Head of caudate nucleus (tissue), 42 donors: Measurements from ENCODE around the gene RORB.
A peak's percentile ranks its signal among the peaks of the same experiment; 100 is the strongest.
"Not testable (repeated sequence)": the region's sequence is repeated elsewhere in the genome, so short reads cannot be mapped to it uniquely, and the experiment has no call there.

Experiments
- DNase-seq, 42 donors: peaks; one replicate each; pipeline versions ENCODE4 v3.0.0 to v3.0.0-alpha.2; 2020 to 2021; ENCODE audit warnings: mixed read lengths in 7 of 42
- intact Hi-C: fragments of 100-400 bp; cut with DNase I; formaldehyde crosslinking; loops from one replicate; pipeline ENCODE4 v1.15.0; 2022

Gene RORB

DNA sequence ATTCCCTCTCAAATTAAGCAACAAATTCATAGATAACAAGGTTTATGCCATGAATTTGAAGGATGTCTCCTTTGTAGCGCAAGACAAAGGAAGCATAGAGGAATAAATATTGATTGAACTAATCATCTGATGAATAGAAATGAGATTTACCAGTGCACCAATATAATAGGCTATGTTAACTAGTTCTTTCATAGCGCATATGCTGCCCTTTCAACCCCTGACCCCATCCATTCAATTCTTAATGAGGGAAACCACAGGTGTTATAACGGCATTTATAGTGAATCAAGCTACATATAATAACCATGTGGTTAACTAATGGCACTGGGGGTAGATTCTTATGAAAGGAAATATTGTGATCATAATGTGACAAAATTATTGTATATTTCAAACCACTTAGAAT is 6.5 kb downstream of the RORB start:
- intact Hi-C loops = no loop called here

DNA sequence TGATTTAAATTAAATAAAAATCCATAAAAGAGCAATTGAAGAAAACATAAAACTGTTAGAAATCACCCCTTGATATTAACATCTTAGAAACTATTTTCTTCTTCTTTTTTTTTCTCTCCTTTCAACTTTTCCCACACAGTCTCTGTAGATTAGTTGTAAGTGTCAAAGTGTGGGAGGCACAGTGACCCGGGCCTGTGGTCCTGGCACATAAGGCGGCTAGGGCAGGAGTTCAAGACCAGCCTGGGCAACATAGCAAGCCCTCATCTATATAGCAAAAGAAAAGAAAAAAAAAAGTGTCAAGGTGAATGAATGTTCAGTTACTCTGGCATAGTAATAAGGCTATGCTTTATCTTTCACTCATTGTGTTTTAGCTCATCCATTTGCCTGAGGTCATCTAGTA is 14.2 kb downstream of the RORB start:
- no peak for DNase-seq
- intact Hi-C loops = no loop called here

More for the DNA sequence above, 6.5 kb downstream of the RORB start:
- no peak for DNase-seq

DNA sequence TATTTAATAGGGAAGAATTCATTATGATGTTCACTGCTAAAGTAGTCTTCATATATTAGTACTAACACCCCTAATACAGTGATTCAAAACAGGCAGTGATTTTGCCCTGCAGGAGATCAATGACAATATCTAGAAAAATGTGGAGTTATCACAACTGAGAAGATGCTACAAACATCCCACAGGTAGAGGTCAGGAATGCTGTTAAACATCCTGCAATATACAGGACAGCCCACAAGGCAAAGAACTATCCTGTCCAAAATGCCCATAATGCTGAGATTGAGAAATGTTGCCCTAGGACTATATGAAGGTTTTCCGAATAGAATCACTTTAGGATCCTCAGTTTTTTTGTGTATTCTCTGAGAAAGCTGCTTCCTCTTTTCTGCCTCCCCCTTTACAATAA is 15.3 kb downstream of the RORB start:
- DNase-seq = no peak
- intact Hi-C loops = no loop called here

DNA sequence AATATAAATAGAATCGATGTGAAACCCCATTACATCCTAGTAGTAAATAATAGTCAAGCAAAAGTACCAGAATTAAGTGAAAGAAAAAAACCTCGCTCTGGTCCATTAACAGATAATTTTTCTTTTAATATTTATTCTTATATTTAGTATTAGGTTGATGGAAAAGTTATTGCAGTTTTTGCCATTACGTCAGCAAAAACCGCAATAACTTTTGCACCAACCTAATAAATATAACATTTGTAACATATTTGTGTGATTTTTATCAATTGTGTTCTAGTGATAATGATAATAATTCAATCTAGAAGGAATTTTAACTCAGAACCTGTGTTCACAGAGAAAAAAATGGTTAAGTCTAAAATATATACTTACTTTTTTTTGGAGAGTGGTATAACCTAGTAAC is 16.1 kb downstream of the RORB start:
- no peak for DNase-seq
- intact Hi-C loops = no loop called here

DNA sequence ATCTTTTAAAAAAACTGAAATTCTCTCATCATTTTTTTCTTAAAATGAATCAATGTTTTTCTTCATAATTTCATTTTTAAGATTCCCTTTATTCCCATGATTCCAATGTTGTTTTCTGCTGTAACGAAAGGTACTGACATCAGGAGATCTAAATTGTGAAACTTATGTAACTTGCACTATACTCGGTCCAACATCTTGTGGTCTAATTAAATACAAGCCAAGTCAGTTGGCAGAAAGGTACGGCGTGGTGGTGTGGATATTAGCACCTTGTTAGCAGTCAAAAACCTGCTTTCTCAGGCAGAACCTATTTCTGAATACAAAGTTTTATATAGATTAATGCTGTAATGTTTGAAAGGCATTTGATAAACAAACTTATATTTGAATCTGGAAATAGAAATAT is 20.1 kb downstream of the RORB start:
- intact Hi-C loops = no loop called here

DNA sequence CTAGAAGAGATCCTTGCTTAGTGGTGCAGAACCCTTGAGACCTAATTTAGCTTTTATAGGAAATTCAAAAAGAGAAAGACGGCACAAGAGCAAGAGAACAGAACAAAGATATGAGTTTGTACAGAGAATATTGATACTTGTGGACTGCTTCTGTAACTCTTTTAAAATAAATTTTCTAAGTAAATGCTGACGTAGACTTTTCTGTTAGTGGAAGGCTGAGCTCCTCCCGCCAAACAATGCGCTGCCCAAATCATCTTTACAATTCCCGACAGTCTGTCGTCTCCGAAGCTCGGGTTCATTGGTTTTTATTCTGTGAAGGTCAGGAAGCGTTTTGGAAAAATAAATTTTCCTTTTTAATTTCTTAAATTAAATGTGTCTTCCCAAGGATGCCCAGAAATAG is 22.3 kb downstream of the RORB start:
- intact Hi-C loops = no loop called here
- DNase-seq = no peak

More for the DNA sequence above, 20.1 kb downstream of the RORB start:
- DNase-seq = no peak

DNA sequence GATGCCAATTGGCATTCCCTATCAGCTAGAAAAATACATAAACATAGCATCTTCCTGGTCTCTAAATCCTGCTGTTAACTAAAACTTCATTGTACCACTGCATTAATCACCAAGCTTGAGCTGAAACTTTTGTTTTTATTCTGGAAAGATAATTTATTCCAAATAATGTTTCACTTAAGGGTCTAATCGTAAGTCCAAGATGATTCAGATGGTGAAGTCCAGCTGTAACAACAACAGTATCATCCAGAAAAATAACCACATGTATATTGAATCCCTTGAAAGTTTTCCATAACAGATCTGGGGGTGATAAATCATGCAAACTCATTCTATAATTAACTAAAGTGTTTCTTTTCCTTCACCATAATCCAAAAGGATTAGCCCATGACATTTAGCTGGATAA is 23.9 kb downstream of the RORB start:
- DNase-seq = no peak
- intact Hi-C loops = no loop called here

DNA sequence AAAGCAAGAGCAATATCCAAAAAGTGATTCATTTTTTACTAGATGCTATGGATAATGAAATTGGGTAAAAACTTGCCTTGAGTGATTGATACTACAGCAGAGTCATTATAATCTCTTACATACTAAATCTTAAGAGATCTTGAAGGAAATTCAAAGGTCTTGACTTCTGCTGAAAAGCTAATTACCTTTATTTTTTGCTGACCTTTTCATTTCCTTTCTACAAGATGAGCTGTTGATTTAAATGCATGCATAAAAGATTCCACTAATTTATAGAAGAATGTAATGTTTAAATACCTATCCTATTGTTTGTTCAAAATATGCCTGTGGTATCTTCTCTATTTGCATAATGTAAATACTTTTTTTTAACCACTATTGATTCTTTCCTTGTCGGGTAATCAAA is 27.2 kb downstream of the RORB start:
- DNase-seq = no peak
- intact Hi-C loops = no loop called here

DNA sequence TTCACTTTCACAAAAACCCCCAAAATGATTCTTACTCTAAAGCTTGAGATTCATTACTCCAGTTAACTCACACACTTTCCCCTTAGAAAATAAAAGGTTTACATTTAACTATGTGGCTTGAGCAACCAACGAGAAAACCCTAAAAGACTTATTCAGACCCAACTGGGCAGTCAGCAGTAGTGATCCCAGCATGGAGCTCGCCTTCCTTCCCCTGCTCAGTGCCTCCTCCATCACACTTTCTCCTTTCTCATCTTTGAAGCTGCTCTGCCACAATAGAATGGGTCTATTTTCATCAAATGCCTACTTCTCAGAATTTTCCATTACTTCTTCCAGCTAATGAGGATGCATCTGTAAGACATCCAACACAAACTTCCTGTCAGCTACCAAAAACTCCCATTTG is 29.1 kb downstream of the RORB start:
- intact Hi-C loops = no loop called here

DNA sequence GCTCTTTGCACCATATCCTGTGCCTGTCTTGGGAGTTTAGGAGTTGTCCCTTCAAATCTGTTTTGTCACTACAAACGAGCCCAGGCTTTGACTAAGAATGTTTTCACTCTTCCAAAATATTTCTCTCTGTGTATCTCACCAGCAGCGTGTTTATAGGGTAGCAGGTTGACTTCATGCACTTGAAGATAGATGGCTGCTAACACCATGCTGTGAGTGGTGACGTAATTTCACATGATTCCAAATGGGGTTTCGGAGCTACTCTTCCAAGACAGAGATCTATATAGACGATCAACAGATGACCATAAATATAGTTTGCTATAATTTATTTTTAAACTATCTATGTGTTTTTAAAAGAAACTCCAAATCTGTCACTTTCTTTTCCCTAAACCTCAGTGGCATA is 30.6 kb downstream of the RORB start:
- intact Hi-C loops = no loop called here
- DNase-seq = no peak

More for the DNA sequence above, 29.1 kb downstream of the RORB start:
- peak in 2 of 42 donors; percentile 4 to 40 for DNase-seq

DNA sequence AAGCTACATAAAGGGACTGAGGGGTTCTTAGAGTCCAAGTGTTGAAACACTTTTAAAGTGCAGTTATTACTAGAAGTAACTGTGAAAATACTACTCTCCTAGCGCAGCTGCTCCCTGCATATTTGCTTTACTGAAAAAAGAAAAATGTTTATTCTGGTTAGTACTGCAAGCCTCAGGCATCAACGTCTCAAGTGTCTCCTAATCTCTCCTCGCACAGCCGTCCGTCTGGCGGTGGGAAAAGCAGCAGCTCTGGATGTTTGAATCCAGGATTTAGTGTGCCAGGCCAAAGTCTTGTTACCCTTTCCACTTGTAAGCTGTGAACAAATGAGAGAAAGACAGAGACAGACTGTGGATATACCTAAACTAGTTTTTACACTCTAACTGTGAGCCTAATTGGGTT is 31.1 kb downstream of the RORB start:
- intact Hi-C loops = no loop called here

DNA sequence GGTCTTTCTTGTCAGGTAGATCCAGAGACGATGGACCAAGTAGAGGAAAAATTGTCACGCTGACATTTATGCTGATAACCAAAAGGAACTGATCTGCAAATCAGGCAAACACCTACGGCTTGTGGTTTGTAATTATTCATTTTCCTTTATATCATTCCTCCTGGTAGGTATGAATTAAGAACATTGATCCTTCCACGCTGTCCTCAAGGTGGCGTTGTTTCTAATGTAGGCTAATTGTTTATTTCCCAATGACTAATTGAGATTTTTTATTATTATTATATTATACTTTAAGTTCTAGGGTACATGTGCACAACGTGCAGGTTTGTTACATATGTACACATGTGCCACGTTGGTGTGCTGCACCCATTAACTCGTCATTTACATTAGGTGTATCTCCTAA is 33.3 kb downstream of the RORB start:
- DNase-seq, intact Hi-C loops: not testable (repeated sequence)

More for the DNA sequence above, 31.1 kb downstream of the RORB start:
- DNase-seq = no peak

DNA sequence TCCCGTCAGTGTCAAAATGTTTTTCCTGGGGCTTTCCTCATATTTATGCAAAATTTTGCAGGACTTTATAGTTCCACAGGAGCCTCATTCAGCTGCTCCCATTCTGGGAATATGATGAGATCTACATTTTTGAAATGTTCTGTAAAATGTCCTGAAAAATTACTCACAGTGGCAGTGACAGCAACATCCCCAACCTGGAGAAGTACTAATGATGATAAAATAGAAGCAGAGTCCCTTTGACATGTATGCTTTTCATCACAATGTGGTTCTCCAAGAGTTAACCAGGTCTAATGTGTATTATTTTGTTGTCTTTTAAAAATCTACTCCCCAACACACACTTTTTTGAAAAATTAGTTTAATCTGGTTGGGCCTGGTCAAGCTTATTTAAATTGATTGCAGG is 36.1 kb downstream of the RORB start:
- no peak for DNase-seq
- intact Hi-C loops = no loop called here

DNA sequence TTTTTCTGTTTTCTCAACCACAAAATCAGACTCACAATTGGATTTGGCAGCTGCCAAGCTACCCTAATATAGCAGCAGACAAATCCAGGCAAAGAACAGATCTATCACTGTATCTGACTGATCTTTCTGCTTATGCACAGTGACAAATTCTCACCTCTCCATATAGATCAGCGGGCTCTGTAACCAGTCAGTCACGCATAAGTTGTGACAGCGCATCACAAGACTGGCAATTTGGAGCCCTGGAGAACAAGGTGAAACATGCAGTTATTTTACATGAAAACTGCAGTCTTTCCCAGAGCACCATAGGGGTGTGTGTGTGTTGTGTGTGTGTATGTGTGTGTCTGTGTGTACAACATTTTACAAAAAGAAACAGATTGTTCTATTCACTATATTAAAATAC is 37.7 kb downstream of the RORB start:
- intact Hi-C loops = no loop called here
- no peak for DNase-seq

DNA sequence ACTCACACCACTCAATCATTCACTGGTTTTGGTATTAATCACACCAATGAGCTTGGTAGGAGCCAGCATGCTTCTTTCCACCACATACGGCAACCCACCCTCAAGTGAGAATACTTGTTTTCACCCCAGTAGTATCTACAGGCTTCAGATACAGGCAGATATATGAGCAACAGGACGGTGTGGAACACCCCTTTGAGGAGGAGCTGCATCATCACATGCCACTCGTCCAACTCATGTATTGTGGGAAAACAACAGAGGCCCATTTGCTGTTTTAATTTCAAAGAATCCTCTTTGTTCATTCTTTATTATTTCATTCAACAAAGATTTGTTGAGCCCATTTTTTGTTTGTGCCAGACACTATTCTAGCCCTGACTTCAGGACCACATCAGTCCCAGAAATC is 46.0 kb downstream of the RORB start:
- intact Hi-C loops = no loop called here
- peak in 27 of 42 donors; percentile 5 to 78 (median 43) for DNase-seq

DNA sequence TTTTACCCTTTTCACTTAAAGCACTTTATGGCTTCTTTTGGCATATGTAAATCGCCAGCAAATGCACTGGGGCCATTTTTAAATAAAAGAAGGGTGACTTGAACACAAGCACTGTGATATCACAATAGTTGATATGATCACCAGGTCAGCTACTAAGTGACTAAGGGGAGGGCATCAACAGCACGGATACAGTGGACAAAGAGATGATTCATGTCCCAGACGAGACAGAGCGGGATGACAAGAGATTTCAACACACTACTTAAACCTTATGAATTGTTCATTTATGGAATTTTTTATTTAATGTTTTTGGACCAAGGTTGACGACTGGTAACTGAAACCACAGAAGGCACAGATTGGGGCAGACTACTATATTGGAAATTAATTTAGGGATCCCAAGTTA is 54.1 kb downstream of the RORB start:
- intact Hi-C loops = no loop called here
- peak in 1 of 42 donors; percentile 50 for DNase-seq

DNA sequence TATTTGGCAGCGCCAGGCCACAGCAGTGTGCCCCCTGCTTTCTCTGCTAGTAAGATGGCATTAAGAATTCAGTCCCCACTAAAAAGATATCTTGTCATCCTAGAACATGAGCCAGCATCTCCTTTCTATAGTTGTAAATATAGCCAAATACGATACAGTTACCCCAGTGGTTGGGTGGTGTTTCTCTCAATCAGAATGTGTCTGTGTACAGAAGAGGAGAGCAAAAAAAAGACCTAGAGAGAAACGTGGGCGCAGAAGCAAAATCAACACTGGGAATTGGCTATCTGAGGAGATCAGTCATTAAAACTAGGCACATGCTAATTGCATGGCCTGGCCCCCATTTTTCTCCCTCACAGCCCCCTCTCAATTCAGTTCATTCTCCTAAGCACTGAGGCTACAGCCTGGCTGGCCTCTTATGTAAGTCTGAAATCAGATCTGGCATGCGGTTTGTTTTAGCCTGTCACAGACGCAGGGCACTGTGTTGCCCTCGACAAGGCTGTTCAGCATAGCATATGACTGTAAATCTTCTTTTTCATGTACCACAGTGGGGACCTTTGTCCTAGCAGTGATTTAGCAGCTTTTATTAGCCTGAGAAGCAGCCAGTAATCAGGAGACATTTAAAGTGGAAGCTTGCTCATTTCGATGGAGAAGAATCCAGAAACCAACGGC is 57.8 kb downstream of the RORB start:
- DNase-seq = peak in 36 of 42 donors; percentile 9 to 83 (median 42)
- intact Hi-C loops = no loop called here

DNA sequence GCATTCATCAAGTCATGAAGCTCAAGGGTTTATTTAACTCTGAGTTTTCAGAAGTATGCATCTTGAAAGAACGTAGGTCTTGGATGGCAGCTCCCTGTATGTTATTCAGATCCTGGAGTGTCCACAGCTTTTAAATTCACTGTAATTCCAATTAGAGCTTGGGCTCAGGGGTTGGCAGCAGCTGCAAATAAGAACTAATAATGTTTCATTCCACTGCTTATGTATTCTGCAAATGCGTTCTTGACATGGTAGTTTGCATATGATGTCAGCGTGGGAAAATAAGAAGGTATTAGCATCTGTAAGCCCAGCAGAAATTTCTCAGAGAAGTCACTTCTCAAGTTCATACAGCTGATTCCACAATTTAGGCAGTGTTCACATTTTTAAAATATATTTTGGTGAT is 58.4 kb downstream of the RORB start:
- DNase-seq = no peak
- intact Hi-C loops = no loop called here

DNA sequence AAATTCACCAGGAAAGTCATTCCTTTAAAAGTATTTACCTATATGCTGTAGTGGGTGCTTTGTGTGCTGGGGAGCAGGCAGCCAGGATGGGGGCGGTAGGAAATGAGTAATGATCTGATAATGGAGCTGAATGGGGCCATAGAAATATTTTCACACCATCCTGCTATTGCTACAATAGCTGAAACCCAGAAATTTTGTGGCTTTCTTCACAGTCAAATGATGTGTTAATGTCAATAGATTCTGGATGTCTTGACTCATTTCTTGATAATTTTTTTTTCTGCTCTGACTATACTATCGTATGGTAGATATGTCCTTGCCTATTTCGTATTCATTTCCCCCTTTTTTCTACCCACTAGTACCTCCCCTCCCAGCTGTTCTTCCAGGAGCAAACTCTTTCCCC is 59.5 kb downstream of the RORB start:
- DNase-seq = no peak
- intact Hi-C loops = no loop called here

DNA sequence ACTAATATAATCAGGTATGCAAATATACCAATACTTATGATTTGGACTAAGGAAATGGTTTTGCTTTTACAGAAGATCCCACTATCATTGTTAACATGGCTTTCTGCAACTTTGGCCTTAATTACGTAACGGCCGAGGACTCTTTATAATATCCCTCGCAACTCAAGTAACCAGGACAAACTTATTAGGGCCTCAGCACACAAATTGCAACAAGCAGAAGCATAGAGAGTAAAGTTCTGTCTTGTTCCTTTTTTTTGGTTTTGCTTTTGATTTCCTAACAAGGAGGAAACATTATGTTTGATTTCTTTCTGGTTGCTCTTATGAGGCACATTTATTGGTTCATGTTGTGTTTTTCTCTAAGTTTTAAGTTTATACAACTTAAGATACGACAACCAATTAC is 60.4 kb downstream of the RORB start:
- intact Hi-C loops = no loop called here
- DNase-seq = no peak

DNA sequence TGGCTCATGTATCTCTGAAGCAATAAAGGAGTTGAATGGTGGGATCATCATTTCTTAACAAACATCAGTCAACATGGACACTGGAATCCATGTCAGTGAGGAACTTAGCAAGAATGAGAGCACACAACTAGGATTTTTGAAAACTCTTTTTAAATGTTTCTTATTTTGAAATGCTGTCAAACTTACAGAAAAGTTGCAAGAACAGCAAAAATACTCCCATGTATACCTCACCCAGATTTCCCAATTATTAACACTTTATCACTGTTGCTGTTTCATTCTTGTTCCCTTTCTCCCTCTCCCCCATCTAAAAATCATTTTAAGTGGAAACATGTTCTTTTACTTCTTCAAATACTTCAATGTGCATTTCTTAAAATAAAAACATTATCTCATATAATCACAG is 65.5 kb downstream of the RORB start:
- intact Hi-C loops = no loop called here
- DNase-seq = no peak
